ENCODE measurements around the gene GRAMD4. TPM values are rescaled to one million over a fixed set of nuclear protein-coding genes. Genes with fewer than 3 reads are reported as not detected.
A peak's percentile ranks its signal among the peaks of the same experiment; 100 is the strongest.

GRAMD4 gene
- total RNA-seq, 1 experiment from 2014 or later, result 23.4 TPM

DNA sequence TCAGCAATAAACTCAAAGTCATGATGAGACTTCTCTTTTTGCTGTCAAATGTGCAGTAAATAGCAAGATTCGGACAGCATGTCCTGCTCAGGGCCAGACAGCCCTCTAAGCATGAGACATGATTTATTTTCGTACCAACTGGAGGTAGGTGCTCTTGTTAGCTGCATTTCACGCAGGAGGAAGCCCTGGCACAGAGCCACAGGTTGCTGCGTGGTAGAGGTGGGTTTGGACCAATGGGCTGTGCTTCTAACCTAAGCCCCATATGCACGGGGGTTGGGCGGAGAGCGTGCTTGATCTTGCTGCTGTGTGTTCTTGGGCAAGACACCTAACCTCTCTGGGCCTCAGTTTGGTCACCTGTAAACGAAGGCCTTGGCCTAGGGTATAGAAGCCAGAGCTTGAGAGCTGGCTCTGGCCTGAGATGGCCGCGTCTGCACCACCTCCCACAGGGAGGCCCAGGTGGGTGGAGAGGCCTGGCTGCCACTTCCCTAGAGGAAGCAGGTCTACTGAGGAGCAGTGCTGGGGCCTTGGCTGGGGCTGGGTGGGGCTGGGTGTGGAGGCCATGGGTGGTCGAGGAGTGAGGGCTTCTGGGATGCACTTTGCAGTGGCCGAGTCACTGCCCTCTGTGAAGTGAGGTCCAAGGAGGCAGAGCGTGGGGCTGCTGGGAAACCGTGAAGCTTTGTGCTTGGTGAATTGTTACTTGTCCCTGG is 38.5 kb upstream of the GRAMD4 start:
- POLR2A ChIA-PET, result no interaction called here
- TF ChIP-seq, protein P1, sequence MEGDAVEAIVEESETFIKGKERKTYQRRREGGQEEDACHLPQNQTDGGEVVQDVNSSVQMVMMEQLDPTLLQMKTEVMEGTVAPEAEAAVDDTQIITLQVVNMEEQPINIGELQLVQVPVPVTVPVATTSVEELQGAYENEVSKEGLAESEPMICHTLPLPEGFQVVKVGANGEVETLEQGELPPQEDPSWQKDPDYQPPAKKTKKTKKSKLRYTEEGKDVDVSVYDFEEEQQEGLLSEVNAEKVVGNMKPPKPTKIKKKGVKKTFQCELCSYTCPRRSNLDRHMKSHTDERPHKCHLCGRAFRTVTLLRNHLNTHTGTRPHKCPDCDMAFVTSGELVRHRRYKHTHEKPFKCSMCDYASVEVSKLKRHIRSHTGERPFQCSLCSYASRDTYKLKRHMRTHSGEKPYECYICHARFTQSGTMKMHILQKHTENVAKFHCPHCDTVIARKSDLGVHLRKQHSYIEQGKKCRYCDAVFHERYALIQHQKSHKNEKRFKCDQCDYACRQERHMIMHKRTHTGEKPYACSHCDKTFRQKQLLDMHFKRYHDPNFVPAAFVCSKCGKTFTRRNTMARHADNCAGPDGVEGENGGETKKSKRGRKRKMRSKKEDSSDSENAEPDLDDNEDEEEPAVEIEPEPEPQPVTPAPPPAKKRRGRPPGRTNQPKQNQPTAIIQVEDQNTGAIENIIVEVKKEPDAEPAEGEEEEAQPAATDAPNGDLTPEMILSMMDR (IDR thresholded peaks at IDR 0.05; ENCODE audit: insufficient read depth in 1 of 2, low read depth in 1 of 2, low read length in 1 of 2, severe bottlenecking in 1 of 2, unreplicated experiment in 1 of 2), result no peak
- DNase-seq, result peak in 1 of 2 experiments; percentile 25
- Histone ChIP-seq H3K9me3 (no peaks in the 10 kb centered on the region), H3K36me3 (ENCODE audit: control insufficient read depth, insufficient read depth, low read length) (no peaks in the 10 kb centered on the region), H3K4me1 (peaks cover 28% of the 10 kb centered on the region), H3K4me3 (ENCODE audit: low read depth, low read length) (no peak overlapping the region), H3K27me3 (replicated peaks; ENCODE audit: control insufficient read depth, insufficient read depth, low read length) (no peaks in the 10 kb centered on the region)
- Mint-ChIP-seq H3K9me3 (ENCODE audit: unreplicated experiment) (no peaks in the 10 kb centered on the region), H3K27me3 (ENCODE audit: insufficient read depth, unreplicated experiment) (no peaks in the 10 kb centered on the region), H3K4me3 (ENCODE audit: unreplicated experiment) (no peak overlapping the region), H3K4me1 (ENCODE audit: low read depth, unreplicated experiment) (peaks cover 23% of the 10 kb centered on the region), H3K36me3 (ENCODE audit: insufficient read depth, unreplicated experiment) (no peaks in the 10 kb centered on the region), H3K27ac (ENCODE audit: unreplicated experiment) (no peak overlapping the region)
- intact Hi-C loops (cut with micrococcal nuclease; ENCODE audit: unreplicated experiment), result no loop called here
- CTCF ChIA-PET, result interaction anchor here (0.6 kb wide), 1 partner anchor 12 kb away, joined by 4 read pairs; no protein-coding TSS in a partner anchor
- no TSS peak for BruUV-seq (replicated peaks)

DNA sequence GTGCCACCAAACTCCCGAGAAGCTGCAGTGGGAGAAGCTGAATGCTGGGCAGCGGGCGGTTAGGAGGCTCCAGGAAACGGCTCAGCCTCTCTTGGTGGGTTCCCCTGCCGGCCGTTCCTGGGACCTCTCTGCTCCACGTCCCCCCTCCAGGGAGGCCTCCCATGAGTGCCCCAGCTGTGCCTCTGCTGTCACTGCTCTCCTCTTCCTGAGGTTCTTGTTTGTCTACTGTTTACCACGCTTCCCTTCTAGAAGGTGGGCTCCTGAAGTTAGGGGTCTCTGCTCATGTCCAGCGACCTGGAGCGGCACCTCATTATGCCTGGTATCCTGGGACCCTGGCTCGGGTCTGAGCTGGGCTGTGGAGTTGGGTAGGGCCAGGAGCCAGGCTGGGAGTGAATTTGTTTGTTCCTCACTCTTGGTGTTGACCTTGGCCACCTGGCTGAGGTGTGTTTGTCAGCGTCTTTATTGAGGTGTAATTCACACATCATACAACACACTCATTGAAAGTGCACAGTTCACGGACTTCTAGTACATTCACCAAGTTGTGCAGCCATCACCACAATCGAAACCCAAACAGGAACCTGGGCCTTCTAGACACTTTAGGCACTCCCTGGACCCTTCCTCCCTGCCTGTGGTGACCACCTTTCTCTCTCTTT is 37.8 kb upstream of the GRAMD4 start:
- Mint-ChIP-seq H3K4me3 (ENCODE audit: unreplicated experiment) (no peak overlapping the region), H3K27ac (ENCODE audit: unreplicated experiment) (no peak overlapping the region), H3K36me3 (ENCODE audit: insufficient read depth, unreplicated experiment) (no peaks in the 10 kb centered on the region), H3K27me3 (ENCODE audit: insufficient read depth, unreplicated experiment) (no peaks in the 10 kb centered on the region), H3K4me1 (ENCODE audit: low read depth, unreplicated experiment) (peaks cover 23% of the 10 kb centered on the region), H3K9me3 (ENCODE audit: unreplicated experiment) (no peaks in the 10 kb centered on the region)
- Histone ChIP-seq H3K4me3 (ENCODE audit: low read depth, low read length) (no peak overlapping the region), H3K36me3 (ENCODE audit: control insufficient read depth, insufficient read depth, low read length) (no peaks in the 10 kb centered on the region), H3K9me3 (no peaks in the 10 kb centered on the region), H3K27me3 (replicated peaks; ENCODE audit: control insufficient read depth, insufficient read depth, low read length) (no peaks in the 10 kb centered on the region), H3K4me1 (peaks cover 28% of the 10 kb centered on the region)
- TF ChIP-seq, protein P1 (IDR thresholded peaks at IDR 0.05; ENCODE audit: insufficient read depth in 1 of 2, low read depth in 1 of 2, low read length in 1 of 2, severe bottlenecking in 1 of 2, unreplicated experiment in 1 of 2), result no peak
- no peak for DNase-seq
- ChIA-PET POLR2A (no interaction called here), CTCF (interaction anchor here (0.6 kb wide), 1 partner anchor 12 kb away, joined by 4 read pairs; no protein-coding TSS in a partner anchor)
- no TSS peak for BruUV-seq (replicated peaks)
- intact Hi-C loops (cut with micrococcal nuclease; ENCODE audit: unreplicated experiment), result no loop called here

DNA sequence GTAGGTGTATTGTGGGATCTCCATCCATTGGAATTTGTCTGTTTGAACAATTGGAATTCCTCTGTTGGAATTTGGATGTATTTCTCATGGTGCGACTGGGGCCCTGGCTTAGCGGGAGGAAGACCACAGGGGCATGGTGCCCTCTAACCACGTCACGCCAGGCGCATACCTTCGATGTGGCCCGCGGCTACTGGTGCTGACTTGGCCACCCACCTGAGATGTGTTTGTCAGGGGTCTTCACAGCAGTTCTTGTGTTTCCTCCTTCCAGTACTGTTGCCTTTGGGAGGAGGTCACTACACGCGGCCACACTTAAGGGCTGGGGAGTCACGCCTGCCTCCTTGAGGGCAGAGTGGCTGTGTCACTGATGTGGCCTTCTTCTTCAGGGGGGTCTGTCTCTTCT is 36.6 kb upstream of the GRAMD4 start:
- intact Hi-C loops (cut with micrococcal nuclease; ENCODE audit: unreplicated experiment), result no loop called here
- H3K4me3 ChIP-seq (ENCODE audit: low read depth, low read length), result no peak overlapping the region
- Mint-ChIP-seq H3K4me3 (ENCODE audit: unreplicated experiment) (no peak overlapping the region), H3K27me3 (ENCODE audit: insufficient read depth, unreplicated experiment) (no peaks in the 10 kb centered on the region), H3K4me1 (ENCODE audit: low read depth, unreplicated experiment) (peaks cover 23% of the 10 kb centered on the region), H3K36me3 (ENCODE audit: insufficient read depth, unreplicated experiment) (no peaks in the 10 kb centered on the region), H3K27ac (ENCODE audit: unreplicated experiment) (no peak overlapping the region), H3K9me3 (ENCODE audit: unreplicated experiment) (no peaks in the 10 kb centered on the region)
- no peaks in the 10 kb centered on the region for H3K27me3 ChIP-seq (replicated peaks; ENCODE audit: control insufficient read depth, insufficient read depth, low read length)
- BruUV-seq (replicated peaks), result no TSS peak
- POLR2A ChIA-PET, result no interaction called here
- H3K36me3 ChIP-seq (ENCODE audit: control insufficient read depth, insufficient read depth, low read length), result no peaks in the 10 kb centered on the region
- H3K4me1 ChIP-seq, result peaks cover 22% of the 10 kb centered on the region
- no peak for DNase-seq
- no peaks in the 10 kb centered on the region for H3K9me3 ChIP-seq
- TF ChIP-seq, protein P1 (IDR thresholded peaks at IDR 0.05; ENCODE audit: insufficient read depth in 1 of 2, low read depth in 1 of 2, low read length in 1 of 2, severe bottlenecking in 1 of 2, unreplicated experiment in 1 of 2), result no peak
- CTCF ChIA-PET, result no interaction called here

Data from Caco-2 (cell line).